HG03460 (cell line): ENCODE data around the gene TBR1.

Source experiments
- ATAC-seq: cut with Tn5 transposase; IDR thresholded peaks from one replicate; pipeline ENCODE4 v1.9.1; 2021; ENCODE audit not compliant: unreplicated experiment

Gene TBR1

GRCh38 chr2:161414042-161415033, 1.8 kb upstream of the TBR1 start:
- peak; percentile 45 for ATAC-seq

- ATAC-seq = peak; percentile 29
Measured at GRCh38 chr2:161415034-161415986, 787 bp upstream of the TBR1 start.

- ATAC-seq = no peak
Measured at GRCh38 chr2:161416708-161417437, 776 bp downstream of the TBR1 start.

- ATAC-seq = no peak
Measured at GRCh38 chr2:161417438-161418274, 1.6 kb downstream of the TBR1 start.

- no peak for ATAC-seq
Measured at GRCh38 chr2:161418275-161418714, 2.2 kb downstream of the TBR1 start.

GRCh38 chr2:161418715-161419637, 2.9 kb downstream of the TBR1 start:
- ATAC-seq = no peak

- no peak for ATAC-seq
Measured at GRCh38 chr2:161419638-161420190, 3.6 kb downstream of the TBR1 start.

GRCh38 chr2:161420406-161421074, 4.4 kb downstream of the TBR1 start:
- ATAC-seq = no peak

GRCh38 chr2:161421686-161422085, 5.6 kb downstream of the TBR1 start:
- ATAC-seq = no peak

- no peak for ATAC-seq
Measured at GRCh38 chr2:161422816-161423403, 6.8 kb downstream of the TBR1 start.

GRCh38 chr2:161423421-161424393, 7.6 kb downstream of the TBR1 start:
- no peak for ATAC-seq

- ATAC-seq = no peak
Measured at GRCh38 chr2:161424394-161424769, 8.3 kb downstream of the TBR1 start.

GRCh38 chr2:161424891-161425727, 9.0 kb downstream of the TBR1 start:
- ATAC-seq = no peak

GRCh38 chr2:161425728-161426454, 9.8 kb downstream of the TBR1 start:
- no peak for ATAC-seq

- ATAC-seq = no peak
Measured at GRCh38 chr2:161426455-161426921, 10.4 kb downstream of the TBR1 start.
